ENCODE data around the gene SREK1. TPM values are rescaled to one million over a fixed set of nuclear protein-coding genes. Genes with fewer than 3 reads are reported as not detected.

The SREK1 gene
- total RNA-seq, 1 donor from 2014 or later, result 65.9 TPM

GRCh38 chr5:66164044-66164790, 20.1 kb downstream of the SREK1 start:
- intact Hi-C loops (cut with DNase I), result no loop called here
- no peak for DNase-seq
- Histone ChIP-seq H3K27ac (no peak overlapping the region), H3K4me3 (no peak overlapping the region), H3K9me3 (no peaks in the 10 kb centered on the region), H3K36me3 (peaks cover 92% of the 10 kb centered on the region), H3K4me1 (no peaks in the 10 kb centered on the region), H3K27me3 (no peaks in the 10 kb centered on the region)
- no peak for TF ChIP-seq CTCF (IDR thresholded peaks at IDR 0.05)
- no peak for ATAC-seq

GRCh38 chr5:66168226-66168625, 24.1 kb downstream of the SREK1 start:
- Histone ChIP-seq H3K27ac (no peak overlapping the region), H3K36me3 (peaks cover 88% of the 10 kb centered on the region), H3K4me1 (no peaks in the 10 kb centered on the region), H3K9me3 (no peaks in the 10 kb centered on the region), H3K4me3 (no peak overlapping the region), H3K27me3 (no peaks in the 10 kb centered on the region)
- DNase-seq (no peak), ATAC-seq (no peak)
- TF ChIP-seq CTCF (IDR thresholded peaks at IDR 0.05), result no peak
- intact Hi-C loops (cut with DNase I), result no loop called here

- Histone ChIP-seq H3K4me3 (no peak overlapping the region), H3K9me3 (no peaks in the 10 kb centered on the region), H3K27me3 (no peaks in the 10 kb centered on the region), H3K27ac (no peak overlapping the region), H3K36me3 (peaks cover 83% of the 10 kb centered on the region), H3K4me1 (no peaks in the 10 kb centered on the region)
- intact Hi-C loops (cut with DNase I), result no loop called here
- DNase-seq, result no peak
- no peak for ATAC-seq
- TF ChIP-seq CTCF (IDR thresholded peaks at IDR 0.05), result no peak
Measured at GRCh38 chr5:66169534-66169933, 25.4 kb downstream of the SREK1 start.

- H3K4me1 ChIP-seq, result no peaks in the 10 kb centered on the region
- no peaks in the 10 kb centered on the region for H3K9me3 ChIP-seq
- H3K36me3 ChIP-seq, result peaks cover 82% of the 10 kb centered on the region
- H3K27me3 ChIP-seq, result no peaks in the 10 kb centered on the region
- H3K4me3 ChIP-seq, result no peak overlapping the region
- ATAC-seq, result no peak
- intact Hi-C loops (cut with DNase I), result no loop called here
- no peak for TF ChIP-seq CTCF (IDR thresholded peaks at IDR 0.05)
- H3K27ac ChIP-seq, result no peak overlapping the region
- DNase-seq, result no peak
Measured at GRCh38 chr5:66170195-66170919, 26.3 kb downstream of the SREK1 start.

DNA sequence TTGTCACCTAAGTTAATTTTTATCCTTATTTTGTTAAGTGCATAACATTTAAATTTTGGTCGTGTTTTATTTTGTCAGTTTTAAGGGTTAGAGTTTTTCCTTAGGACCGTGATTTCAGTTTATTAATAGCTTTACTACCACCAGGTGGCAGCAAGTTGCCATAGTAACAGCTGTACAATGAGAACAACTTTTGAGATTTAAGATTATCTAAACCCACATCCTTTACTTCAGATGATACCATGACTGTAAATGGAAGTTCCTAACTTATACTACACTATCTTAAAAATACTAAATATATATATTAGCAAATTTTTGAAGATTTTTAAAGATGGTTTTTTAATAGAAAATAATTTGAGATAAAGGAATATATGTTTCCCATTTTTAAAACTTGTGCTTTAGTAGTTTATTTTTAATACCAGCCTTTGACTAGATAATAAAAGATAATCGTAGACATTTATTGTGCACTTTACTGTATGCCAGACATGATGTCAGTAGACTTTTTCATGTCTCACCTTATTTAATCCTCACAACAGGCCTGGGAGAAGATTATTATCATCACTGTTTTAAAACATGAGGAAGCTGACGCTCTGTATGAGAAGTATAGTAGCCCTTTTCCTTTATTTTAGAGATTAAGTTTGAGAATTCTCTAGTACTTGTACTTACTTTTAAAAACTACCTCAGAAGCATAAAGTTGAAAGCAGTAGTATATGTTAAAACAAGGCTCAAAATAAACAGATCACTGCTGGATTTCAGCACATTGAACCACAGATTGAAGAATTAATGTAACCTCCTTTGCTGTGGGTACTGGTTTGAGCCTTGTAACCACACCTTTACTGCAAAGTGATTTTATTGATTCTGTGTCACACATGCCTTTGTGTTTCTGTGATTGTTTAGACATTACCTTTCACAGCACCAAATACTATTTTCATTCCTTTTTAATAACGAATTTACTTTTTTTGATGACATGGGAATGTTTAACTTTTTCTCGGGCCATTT, 27.5 kb downstream of the SREK1 start:
- intact Hi-C loops (cut with DNase I), result no loop called here
- Histone ChIP-seq H3K4me1 (no peaks in the 10 kb centered on the region), H3K27ac (no peak overlapping the region), H3K36me3 (peaks cover 80% of the 10 kb centered on the region), H3K9me3 (no peaks in the 10 kb centered on the region), H3K4me3 (no peak overlapping the region), H3K27me3 (no peaks in the 10 kb centered on the region)
- TF ChIP-seq CTCF (IDR thresholded peaks at IDR 0.05), result peak; percentile 61
- peak; percentile 56 for ATAC-seq
- DNase-seq, result no peak
